WTC11 (cell line): Measurements from ENCODE around the gene ILF3. TPM values are rescaled to one million over a fixed set of nuclear protein-coding genes. Genes with fewer than 3 reads are reported as not detected.
"Not testable (repeated sequence)": the region's sequence is repeated elsewhere in the genome, so short reads cannot be mapped to it uniquely, and the experiment has no call there.

ENCODE experiments used
- ATAC-seq: fragments of 200-7000 bp; cut with Tn5 transposase; 2 replicates; pipeline ENCODE4 v1.10.0; 2021; ENCODE audit warnings: mild to moderate bottlenecking, moderate library complexity
- CTCF ChIA-PET: fragments of 300-600 bp; sonication (Branson Sonifier 250); formaldehyde crosslinking; loops from one replicate; lab custom pipeline; 2021; ENCODE audit warnings: antibody characterized with exemption; lab: Charles Lee
- POLR2A ChIA-PET: fragments of 350-600 bp; sonication (Branson Sonifier 250); formaldehyde crosslinking; loops from one replicate; lab custom pipeline; 2021; ENCODE audit warnings: antibody characterized with exemption; lab: Charles Lee
- DNase-seq: peaks from one replicate; pipeline ENCODE4 v3.0.0; 2021; ENCODE audit warnings: low spot score
- H3K27ac Mint-ChIP-seq: 2 replicates; pipeline ENCODE4 v1.8.0; 2021; ENCODE audit warnings: mixed read lengths
- H3K27me3 Mint-ChIP-seq: 2 replicates; pipeline ENCODE4 v1.8.0; 2021; ENCODE audit warnings: low read depth, mild to moderate bottlenecking, moderate library complexity, mixed read lengths
- H3K36me3 Mint-ChIP-seq: 2 replicates; pipeline ENCODE4 v1.8.0; 2021; ENCODE audit warnings: mixed read lengths
- H3K4me1 Mint-ChIP-seq: 2 replicates; pipeline ENCODE4 v1.8.0; 2022; ENCODE audit warnings: mixed read lengths
- H3K4me3 Mint-ChIP-seq: 2 replicates; pipeline ENCODE4 v1.8.0; 2021; ENCODE audit warnings: mild to moderate bottlenecking, moderate library complexity, mixed read lengths
- H3K9me3 Mint-ChIP-seq: 2 replicates; pipeline ENCODE4 v1.8.0; 2021; ENCODE audit warnings: mixed read lengths
- NFATC4 ChIP-seq: fragments of 250-450 bp; sonication (Bioruptor Pico); IDR thresholded peaks from 2 replicates; pipeline ENCODE4 v1.9.0; 2021; ENCODE audit warnings: mild to moderate bottlenecking
- NFYB ChIP-seq: sonication (generic); formaldehyde crosslinking; conservative IDR thresholded peaks from 2 replicates; pipeline ENCODE4 v1.8.0; 2022; ENCODE audit warnings: low read depth, missing genetic modification reagents
- SOX15 ChIP-seq: fragments of 250-450 bp; sonication (Bioruptor Pico); IDR thresholded peaks from 2 replicates; pipeline ENCODE4 v1.9.0; 2021; ENCODE audit warnings: mild to moderate bottlenecking
- TEAD4 ChIP-seq: sonication (generic); formaldehyde crosslinking; IDR thresholded peaks from 2 replicates; pipeline ENCODE4 v1.8.0; 2022; ENCODE audit warnings: mild to moderate bottlenecking, missing genetic modification reagents
- ZNF263 ChIP-seq: sonication (generic); formaldehyde crosslinking; IDR thresholded peaks from 2 replicates; pipeline ENCODE4 v1.8.1; 2022; ENCODE audit warnings: low read depth, mild to moderate bottlenecking, moderate library complexity, missing genetic modification reagents
- ZNF396 ChIP-seq: fragments of 250-450 bp; sonication (Bioruptor Pico); IDR thresholded peaks from 2 replicates; pipeline ENCODE4 v1.8.0; 2021; ENCODE audit warnings: mild to moderate bottlenecking, moderate library complexity, borderline replicate concordance
- ZNF671 ChIP-seq: fragments of 250-450 bp; sonication (Bioruptor Pico); IDR thresholded peaks from 2 replicates; pipeline ENCODE4 v1.8.0; 2021; ENCODE audit warnings: mild to moderate bottlenecking
- total RNA-seq: library from RNA; stranded (reverse); gene quantifications from 3 replicates; pipeline ENCODE4 v1.2.3, GENCODE V29; 2021
- TF ChIP-seq, protein P1 (sequence below): sonication (generic); formaldehyde crosslinking; IDR thresholded peaks from 2 replicates; pipeline ENCODE4 v1.8.1; 2022; ENCODE audit warnings: low read depth, missing genetic modification reagents, borderline replicate concordance
- TF ChIP-seq, protein P2 (sequence below): sonication (generic); formaldehyde crosslinking; IDR thresholded peaks from 2 replicates; pipeline ENCODE4 v1.8.0; 2022; ENCODE audit warnings: mild to moderate bottlenecking, missing genetic modification reagents
- TF ChIP-seq, protein P3 (sequence below): sonication (generic); formaldehyde crosslinking; IDR thresholded peaks from 2 replicates; pipeline ENCODE4 v1.8.0; 2022; ENCODE audit warnings: mild to moderate bottlenecking, missing genetic modification reagents
- TF ChIP-seq, protein P4 (sequence below): fragments of 250-450 bp; sonication (Bioruptor Pico); IDR thresholded peaks from 2 replicates; pipeline ENCODE4 v2.1.2; 2022; ENCODE audit warnings: mild to moderate bottlenecking, moderate library complexity

ILF3 gene
- total RNA-seq, 1 experiment from 2014 or later: 659 TPM

- H3K9me3 Mint-ChIP-seq: no peaks in the 10 kb centered on the region
- H3K36me3 Mint-ChIP-seq: peaks cover 70% of the 10 kb centered on the region
- 0 out of 2 replicates have a peak overlapping the region, but pooled peaks have one; percentile 63 for H3K27ac Mint-ChIP-seq
- 0 out of 2 replicates have a peak, but pooled peaks cover 4% of the 10 kb centered on the region for H3K4me1 Mint-ChIP-seq
- H3K27me3 Mint-ChIP-seq: no peaks in the 10 kb centered on the region
- CTCF ChIA-PET: no interaction called here
- no peak overlapping the region for H3K4me3 Mint-ChIP-seq
- ATAC-seq: no peak
- POLR2A ChIA-PET: no interaction called here
- DNase-seq: no peak
- TF ChIP-seq, protein P1, sequence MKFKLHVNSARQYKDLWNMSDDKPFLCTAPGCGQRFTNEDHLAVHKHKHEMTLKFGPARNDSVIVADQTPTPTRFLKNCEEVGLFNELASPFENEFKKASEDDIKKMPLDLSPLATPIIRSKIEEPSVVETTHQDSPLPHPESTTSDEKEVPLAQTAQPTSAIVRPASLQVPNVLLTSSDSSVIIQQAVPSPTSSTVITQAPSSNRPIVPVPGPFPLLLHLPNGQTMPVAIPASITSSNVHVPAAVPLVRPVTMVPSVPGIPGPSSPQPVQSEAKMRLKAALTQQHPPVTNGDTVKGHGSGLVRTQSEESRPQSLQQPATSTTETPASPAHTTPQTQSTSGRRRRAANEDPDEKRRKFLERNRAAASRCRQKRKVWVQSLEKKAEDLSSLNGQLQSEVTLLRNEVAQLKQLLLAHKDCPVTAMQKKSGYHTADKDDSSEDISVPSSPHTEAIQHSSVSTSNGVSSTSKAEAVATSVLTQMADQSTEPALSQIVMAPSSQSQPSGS: no peak
- TF ChIP-seq, protein P2, sequence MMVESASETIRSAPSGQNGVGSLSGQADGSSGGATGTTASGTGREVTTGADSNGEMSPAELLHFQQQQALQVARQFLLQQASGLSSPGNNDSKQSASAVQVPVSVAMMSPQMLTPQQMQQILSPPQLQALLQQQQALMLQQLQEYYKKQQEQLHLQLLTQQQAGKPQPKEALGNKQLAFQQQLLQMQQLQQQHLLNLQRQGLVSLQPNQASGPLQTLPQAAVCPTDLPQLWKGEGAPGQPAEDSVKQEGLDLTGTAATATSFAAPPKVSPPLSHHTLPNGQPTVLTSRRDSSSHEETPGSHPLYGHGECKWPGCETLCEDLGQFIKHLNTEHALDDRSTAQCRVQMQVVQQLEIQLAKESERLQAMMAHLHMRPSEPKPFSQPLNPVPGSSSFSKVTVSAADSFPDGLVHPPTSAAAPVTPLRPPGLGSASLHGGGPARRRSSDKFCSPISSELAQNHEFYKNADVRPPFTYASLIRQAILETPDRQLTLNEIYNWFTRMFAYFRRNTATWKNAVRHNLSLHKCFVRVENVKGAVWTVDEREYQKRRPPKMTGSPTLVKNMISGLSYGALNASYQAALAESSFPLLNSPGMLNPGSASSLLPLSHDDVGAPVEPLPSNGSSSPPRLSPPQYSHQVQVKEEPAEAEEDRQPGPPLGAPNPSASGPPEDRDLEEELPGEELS (CRISPR knock-in tag): no peak
These were observed 16.0 kb downstream of the ILF3 start for GRCh38 chr19:10670182-10670581.

DNA sequence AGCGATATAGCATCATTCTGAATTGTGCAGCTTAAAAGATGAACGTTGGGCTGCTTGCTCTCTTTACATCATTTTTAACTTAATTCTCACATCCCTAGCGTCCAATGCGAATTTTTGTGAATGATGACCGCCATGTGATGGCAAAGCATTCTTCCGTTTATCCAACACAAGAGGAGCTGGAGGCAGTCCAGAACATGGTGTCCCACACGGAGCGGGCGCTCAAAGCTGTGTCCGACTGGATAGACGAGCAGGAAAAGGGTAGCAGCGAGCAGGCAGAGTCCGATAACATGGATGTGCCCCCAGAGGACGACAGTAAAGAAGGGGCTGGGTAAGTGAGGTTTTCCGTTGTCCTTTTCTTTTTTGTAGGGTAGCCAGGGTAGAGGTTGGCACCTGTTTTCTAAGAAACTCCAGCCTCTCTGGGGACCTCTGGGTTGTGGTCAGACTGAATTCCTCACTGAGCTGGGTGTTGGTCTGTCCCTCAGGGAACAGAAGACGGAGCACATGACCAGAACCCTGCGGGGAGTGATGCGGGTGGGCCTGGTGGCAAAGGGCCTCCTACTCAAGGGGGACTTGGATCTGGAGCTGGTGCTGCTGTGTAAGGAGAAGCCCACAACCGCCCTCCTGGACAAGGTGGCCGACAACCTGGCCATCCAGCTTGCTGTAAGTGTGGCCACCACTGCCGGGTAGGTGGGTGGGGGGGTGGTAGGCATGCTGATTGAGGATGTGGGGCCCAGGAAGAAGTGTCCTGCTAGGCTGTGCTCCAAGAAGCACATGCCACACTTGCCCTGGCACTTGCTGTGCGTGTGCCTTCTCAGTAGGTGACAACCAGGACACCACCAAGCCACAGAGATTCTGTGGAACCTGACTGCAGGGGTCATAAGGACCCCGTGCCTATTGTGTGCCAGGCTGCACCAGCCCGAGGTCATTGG is 17.0 kb downstream of the ILF3 start:
- ATAC-seq: no peak
- no peak overlapping the region for H3K4me3 Mint-ChIP-seq
- peak overlapping the region; percentile 42 for H3K27ac Mint-ChIP-seq
- TF ChIP-seq TEAD4 (no peak), NFATC4 (CRISPR knock-in tag) (no peak), NFYB (no peak), ZNF263 (CRISPR knock-in tag) (no peak), SOX15 (CRISPR knock-in tag) (no peak), ZNF671 (CRISPR knock-in tag) (no peak), ZNF396 (CRISPR knock-in tag) (no peak)
- TF ChIP-seq, protein P3, sequence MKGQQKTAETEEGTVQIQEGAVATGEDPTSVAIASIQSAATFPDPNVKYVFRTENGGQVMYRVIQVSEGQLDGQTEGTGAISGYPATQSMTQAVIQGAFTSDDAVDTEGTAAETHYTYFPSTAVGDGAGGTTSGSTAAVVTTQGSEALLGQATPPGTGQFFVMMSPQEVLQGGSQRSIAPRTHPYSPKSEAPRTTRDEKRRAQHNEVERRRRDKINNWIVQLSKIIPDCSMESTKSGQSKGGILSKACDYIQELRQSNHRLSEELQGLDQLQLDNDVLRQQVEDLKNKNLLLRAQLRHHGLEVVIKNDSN: no peak
- TF ChIP-seq, protein P4, sequence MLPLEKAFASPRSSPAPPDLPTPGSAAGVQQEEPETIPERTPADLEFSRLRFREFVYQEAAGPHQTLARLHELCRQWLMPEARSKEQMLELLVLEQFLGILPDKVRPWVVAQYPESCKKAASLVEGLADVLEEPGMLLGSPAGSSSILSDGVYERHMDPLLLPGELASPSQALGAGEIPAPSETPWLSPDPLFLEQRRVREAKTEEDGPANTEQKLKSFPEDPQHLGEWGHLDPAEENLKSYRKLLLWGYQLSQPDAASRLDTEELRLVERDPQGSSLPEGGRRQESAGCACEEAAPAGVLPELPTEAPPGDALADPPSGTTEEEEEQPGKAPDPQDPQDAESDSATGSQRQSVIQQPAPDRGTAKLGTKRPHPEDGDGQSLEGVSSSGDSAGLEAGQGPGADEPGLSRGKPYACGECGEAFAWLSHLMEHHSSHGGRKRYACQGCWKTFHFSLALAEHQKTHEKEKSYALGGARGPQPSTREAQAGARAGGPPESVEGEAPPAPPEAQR (CRISPR knock-in tag): no peak
- H3K4me1 Mint-ChIP-seq: 0 out of 2 replicates have a peak, but pooled peaks cover 4% of the 10 kb centered on the region
- DNase-seq: no peak
- ChIA-PET CTCF (interaction anchor here (1.1 to 1.6 kb wide), 2 partner anchors 28 to 130 kb away, joined by 3 to 4 read pairs; no protein-coding TSS in a partner anchor), POLR2A (no interaction called here)
- H3K27me3 Mint-ChIP-seq: no peaks in the 10 kb centered on the region
- H3K9me3 Mint-ChIP-seq: no peaks in the 10 kb centered on the region
- H3K36me3 Mint-ChIP-seq: peaks cover 77% of the 10 kb centered on the region

- DNase-seq, ATAC-seq, H3K9me3 Mint-ChIP-seq, H3K27ac Mint-ChIP-seq, H3K4me1 Mint-ChIP-seq, H3K27me3 Mint-ChIP-seq, H3K4me3 Mint-ChIP-seq, POLR2A ChIA-PET: not testable (repeated sequence)
- H3K36me3 Mint-ChIP-seq: peaks cover 74% of the 10 kb centered on the region
- CTCF ChIA-PET: interaction anchor here (0.7 to 1.6 kb wide), 4 partner anchors 28 to 130 kb away, joined by 3 to 6 read pairs (median 4); no protein-coding TSS in a partner anchor
These were observed 17.8 kb downstream of the ILF3 start for GRCh38 chr19:10671922-10672321.

DNA sequence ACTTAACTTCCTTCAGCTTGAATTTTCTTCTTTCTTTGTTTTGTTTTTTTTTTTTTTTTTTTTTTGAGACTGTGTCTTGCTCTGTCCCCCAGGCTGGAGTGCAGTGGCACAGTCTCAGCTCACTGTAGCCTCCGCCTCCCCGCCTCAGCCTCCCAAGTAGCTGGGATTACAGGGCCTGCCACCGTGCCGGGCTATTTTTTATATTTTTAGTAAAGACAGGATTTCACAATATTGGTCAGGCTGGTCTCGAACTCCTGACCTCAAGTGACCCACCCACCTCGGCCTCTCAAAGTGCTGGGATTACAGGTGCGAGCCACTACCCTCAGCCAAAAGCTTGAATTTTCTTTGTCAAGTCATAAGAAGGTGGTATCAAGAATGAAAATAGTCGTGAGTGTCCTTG is 21.1 kb downstream of the ILF3 start:
- POLR2A ChIA-PET, ATAC-seq, H3K9me3 Mint-ChIP-seq, H3K4me1 Mint-ChIP-seq, H3K27me3 Mint-ChIP-seq, H3K4me3 Mint-ChIP-seq, DNase-seq, H3K27ac Mint-ChIP-seq: not testable (repeated sequence)
- H3K36me3 Mint-ChIP-seq: peaks cover 90% of the 10 kb centered on the region
- CTCF ChIA-PET: interaction anchor here (1.3 to 1.4 kb wide), 3 partner anchors 24 to 94 kb away, joined by 3 to 6 read pairs (median 3); partner anchors contain the start of gene QTRT1
